NCI-H345 (cell line): Measurements from ENCODE around the gene ATOH8.
A peak's percentile ranks its signal among the peaks of the same experiment; 100 is the strongest.

ENCODE experiments used
- DNase-seq: peaks from one replicate; lab custom pipeline; 2025; lab: John Stamatoyannopoulos, UW

ATOH8 gene

GRCh38 chr2:85802354-85803103, 48.7 kb downstream of the ATOH8 start:
- no peak for DNase-seq

GRCh38 chr2:85803704-85804425, 50.1 kb downstream of the ATOH8 start:
- no peak for DNase-seq

GRCh38 chr2:85804583-85804982, 50.8 kb downstream of the ATOH8 start:
- DNase-seq: peak; percentile 2

- DNase-seq: no peak
Observed at GRCh38 chr2:85806358-85807118, 52.7 kb downstream of the ATOH8 start.

- DNase-seq: no peak
Observed at GRCh38 chr2:85807756-85808155, 54.0 kb downstream of the ATOH8 start.

GRCh38 chr2:85810371-85811179, 56.8 kb downstream of the ATOH8 start:
- no peak for DNase-seq

GRCh38 chr2:85811180-85812093, 57.6 kb downstream of the ATOH8 start:
- no peak for DNase-seq

GRCh38 chr2:85812094-85812735, 58.4 kb downstream of the ATOH8 start:
- DNase-seq: no peak

GRCh38 chr2:85813211-85813981, 59.6 kb downstream of the ATOH8 start:
- no peak for DNase-seq

GRCh38 chr2:85813982-85814801, 60.4 kb downstream of the ATOH8 start:
- peak; percentile 79 for DNase-seq

GRCh38 chr2:85814802-85815550, 61.2 kb downstream of the ATOH8 start:
- no peak for DNase-seq

- DNase-seq: no peak
Observed at GRCh38 chr2:85819811-85820510, 66.2 kb downstream of the ATOH8 start.

GRCh38 chr2:85822766-85823165, 69.0 kb downstream of the ATOH8 start:
- no peak for DNase-seq

GRCh38 chr2:85823951-85824350, 70.2 kb downstream of the ATOH8 start:
- no peak for DNase-seq

GRCh38 chr2:85826990-85827878, 73.4 kb downstream of the ATOH8 start:
- DNase-seq: peak; percentile 65

- no peak for DNase-seq
Observed at GRCh38 chr2:85827879-85828569, 74.2 kb downstream of the ATOH8 start.
